SU-DHL-6 (cell line): ENCODE results near the gene MECR.

Experiments
- EZH2phosphoT487 ChIP-seq: fragments of 200-600 bp; sonication (generic), shearing (Covaris generic); conservative IDR thresholded peaks from 2 replicates; pipeline ENCODE4 v1.6.1; 2018; ENCODE audit warnings: mild to moderate bottlenecking, antibody characterized with exemption, low read length, moderate library complexity, mixed read lengths
- TF ChIP-seq, protein P1 (sequence below): fragments of 200-600 bp; sonication (generic); IDR thresholded peaks from one replicate; pipeline ENCODE4 v1.5.1; 2017; ENCODE audit warnings: antibody characterized with exemption, mild to moderate bottlenecking, low read length, moderate library complexity; ENCODE audit not compliant: insufficient read depth, poor library complexity, severe bottlenecking

DNA sequence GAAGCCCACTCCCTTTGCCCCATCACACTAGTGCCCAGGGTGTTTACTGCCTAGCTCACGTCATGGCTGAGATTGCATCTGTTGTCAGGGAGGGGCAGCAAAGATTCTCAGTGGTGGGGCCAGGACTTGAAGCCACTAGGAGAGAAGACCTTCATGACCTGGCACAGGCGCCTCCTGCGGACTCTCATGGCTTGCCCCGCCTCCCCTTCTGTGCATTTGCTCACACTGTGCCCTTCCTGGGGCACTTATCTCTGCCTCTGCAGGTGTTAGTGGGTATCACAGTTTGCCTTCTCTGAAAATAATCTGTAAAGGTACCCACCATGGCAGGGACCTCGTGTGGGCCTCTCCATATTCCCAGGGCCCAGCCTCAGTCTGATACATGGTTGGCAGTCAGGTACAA lies 25.7 kb upstream of the MECR start:
- TF ChIP-seq, protein P1, sequence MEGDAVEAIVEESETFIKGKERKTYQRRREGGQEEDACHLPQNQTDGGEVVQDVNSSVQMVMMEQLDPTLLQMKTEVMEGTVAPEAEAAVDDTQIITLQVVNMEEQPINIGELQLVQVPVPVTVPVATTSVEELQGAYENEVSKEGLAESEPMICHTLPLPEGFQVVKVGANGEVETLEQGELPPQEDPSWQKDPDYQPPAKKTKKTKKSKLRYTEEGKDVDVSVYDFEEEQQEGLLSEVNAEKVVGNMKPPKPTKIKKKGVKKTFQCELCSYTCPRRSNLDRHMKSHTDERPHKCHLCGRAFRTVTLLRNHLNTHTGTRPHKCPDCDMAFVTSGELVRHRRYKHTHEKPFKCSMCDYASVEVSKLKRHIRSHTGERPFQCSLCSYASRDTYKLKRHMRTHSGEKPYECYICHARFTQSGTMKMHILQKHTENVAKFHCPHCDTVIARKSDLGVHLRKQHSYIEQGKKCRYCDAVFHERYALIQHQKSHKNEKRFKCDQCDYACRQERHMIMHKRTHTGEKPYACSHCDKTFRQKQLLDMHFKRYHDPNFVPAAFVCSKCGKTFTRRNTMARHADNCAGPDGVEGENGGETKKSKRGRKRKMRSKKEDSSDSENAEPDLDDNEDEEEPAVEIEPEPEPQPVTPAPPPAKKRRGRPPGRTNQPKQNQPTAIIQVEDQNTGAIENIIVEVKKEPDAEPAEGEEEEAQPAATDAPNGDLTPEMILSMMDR: no peak
- TF ChIP-seq EZH2phosphoT487: no peak
